Tongue (tissue), 2 donors: ENCODE results near the gene IRF2. TPM values are rescaled to one million over a fixed set of nuclear protein-coding genes. Genes with fewer than 3 reads are reported as not detected.

Source experiments
- DNase-seq: peaks from one replicate; pipeline ENCODE4 v3.0.0-alpha.2; 2015
- total RNA-seq: library from RNA; depleted of rRNA; stranded (reverse); fragments of >200 nt; gene quantifications from one replicate; pipeline ENCODE4 v1.2.3, GENCODE V29; 2014

Gene IRF2
- total RNA-seq, 1 donor from 2014 or later = 26.5 TPM

GRCh38 chr4:184432127-184432922 lies 42.0 kb downstream of the IRF2 start:
- no peak for DNase-seq

GRCh38 chr4:184430163-184430562 lies 44.2 kb downstream of the IRF2 start:
- no peak for DNase-seq

GRCh38 chr4:184428787-184429186 lies 45.6 kb downstream of the IRF2 start:
- DNase-seq = no peak

GRCh38 chr4:184427687-184428086 lies 46.7 kb downstream of the IRF2 start:
- DNase-seq = no peak

- DNase-seq = no peak
These were observed 47.3 kb downstream of the IRF2 start for GRCh38 chr4:184427093-184427492.

GRCh38 chr4:184424993-184425758 lies 49.2 kb downstream of the IRF2 start:
- DNase-seq = no peak

GRCh38 chr4:184424279-184424678 lies 50.1 kb downstream of the IRF2 start:
- DNase-seq = no peak

GRCh38 chr4:184423003-184423686 lies 51.2 kb downstream of the IRF2 start:
- no peak for DNase-seq

DNA sequence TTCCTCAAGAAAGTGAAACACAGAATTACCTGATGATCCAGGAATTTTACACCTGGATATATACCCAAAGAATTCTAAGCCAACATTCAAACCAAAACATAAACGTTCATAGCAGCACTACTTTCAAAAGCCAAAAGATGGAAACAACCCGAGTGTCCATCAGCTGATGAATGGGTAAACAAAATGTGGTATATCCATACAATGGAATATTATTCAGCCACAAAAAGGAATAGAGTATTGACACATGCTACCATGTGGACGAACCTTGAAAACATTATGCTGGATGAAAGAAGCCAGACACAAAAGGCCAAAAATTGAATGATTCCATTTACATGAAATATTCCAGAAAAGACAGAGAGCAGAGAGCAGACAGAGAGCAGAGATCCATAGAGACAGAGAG lies 52.0 kb downstream of the IRF2 start:
- no peak for DNase-seq

- no peak for DNase-seq
These were observed 52.7 kb downstream of the IRF2 start for GRCh38 chr4:184421533-184422155.

GRCh38 chr4:184420881-184421416 lies 53.4 kb downstream of the IRF2 start:
- no peak for DNase-seq

GRCh38 chr4:184420402-184420801 lies 53.9 kb downstream of the IRF2 start:
- DNase-seq = no peak

DNA sequence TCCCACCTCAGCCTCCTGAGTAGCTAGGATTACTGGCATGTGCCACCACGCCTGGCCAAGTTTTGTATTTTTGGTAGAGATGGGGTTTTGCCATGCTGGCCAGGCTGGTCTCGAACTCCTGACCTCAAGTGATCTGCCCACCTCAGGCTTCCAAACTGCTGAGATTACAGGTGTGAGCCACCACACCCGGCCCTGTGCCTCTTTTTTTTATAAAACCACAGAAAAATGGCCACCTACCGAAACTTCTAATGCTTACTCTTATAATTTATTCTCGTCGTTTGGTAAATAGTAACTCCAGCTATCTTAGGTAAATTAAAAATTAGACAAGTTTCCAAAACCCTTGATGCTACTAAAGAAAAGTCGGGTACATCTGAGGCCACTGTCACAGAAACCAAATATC lies 54.4 kb downstream of the IRF2 start:
- no peak for DNase-seq

DNA sequence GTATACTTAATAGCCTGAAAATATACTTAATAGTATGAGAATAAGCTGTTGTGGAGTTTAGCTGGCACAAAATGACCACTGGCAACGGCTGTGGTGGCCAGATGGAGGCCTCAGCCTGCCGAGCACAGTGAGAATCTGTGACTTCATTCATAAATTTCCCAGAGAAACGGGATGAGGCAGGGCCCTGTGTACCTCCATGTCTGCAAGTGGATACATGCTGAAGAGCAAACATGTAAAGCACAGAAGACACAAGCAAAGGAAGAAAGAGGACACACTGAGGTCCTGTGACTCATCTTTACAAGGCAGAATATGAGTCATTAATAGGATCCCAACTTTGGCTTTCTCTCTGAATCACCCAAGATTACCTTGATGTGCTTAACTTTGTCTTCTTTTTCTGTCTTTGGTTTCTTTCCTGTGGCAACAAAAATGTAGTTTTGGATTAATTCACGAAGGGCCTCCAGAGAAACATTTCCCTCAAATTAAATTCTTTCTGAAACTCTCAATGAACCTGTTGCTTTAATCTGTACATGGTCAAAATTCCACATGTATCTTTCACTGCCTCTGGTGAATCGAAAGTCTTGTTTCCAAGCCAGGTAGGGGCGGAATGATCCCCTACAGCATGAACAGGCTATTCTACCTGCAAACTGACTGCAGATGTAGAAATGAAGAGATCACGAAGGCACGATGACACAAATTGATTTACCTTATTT lies 56.4 kb downstream of the IRF2 start:
- peak; percentile 38 for DNase-seq

DNA sequence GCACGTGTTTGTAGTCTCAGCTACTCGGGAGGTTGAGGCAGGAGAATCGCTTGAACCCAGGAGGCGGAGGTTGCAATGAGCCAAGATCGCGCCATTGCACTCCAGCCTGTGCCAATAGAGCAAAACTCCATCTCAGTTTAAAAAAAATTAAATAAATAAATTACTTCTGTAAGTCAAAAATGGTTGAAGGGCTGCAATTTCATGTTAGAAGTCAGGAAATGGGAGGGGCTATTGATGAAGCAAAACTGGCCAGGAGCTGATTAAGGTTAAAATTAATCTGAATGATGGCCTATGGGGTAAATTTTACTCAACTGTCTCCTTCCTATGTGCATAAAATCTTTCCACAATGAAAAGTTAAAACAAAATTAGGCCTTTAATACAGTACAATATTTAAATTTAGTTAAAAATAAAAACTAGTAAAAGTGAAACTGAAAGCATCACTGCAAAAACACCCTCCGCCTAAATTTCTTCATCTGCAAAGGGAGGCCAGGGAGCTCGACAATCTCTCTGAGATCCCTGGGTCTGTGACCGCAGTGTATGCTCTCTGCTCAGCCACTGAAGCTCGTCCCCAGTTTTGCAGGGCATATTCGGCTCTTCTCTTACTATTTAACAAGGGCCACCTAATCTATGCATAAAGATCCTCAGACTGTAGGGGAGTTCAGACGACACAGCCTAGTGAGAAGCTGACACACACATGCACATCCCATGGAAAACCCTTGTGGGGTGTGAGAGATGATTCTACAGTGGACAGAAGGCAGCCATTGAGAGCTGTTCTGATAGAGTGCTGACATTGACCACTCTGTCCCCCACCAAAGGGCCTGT lies 57.2 kb downstream of the IRF2 start:
- DNase-seq = no peak

- no peak for DNase-seq
These were observed 59.3 kb downstream of the IRF2 start for GRCh38 chr4:184415071-184415470.

DNA sequence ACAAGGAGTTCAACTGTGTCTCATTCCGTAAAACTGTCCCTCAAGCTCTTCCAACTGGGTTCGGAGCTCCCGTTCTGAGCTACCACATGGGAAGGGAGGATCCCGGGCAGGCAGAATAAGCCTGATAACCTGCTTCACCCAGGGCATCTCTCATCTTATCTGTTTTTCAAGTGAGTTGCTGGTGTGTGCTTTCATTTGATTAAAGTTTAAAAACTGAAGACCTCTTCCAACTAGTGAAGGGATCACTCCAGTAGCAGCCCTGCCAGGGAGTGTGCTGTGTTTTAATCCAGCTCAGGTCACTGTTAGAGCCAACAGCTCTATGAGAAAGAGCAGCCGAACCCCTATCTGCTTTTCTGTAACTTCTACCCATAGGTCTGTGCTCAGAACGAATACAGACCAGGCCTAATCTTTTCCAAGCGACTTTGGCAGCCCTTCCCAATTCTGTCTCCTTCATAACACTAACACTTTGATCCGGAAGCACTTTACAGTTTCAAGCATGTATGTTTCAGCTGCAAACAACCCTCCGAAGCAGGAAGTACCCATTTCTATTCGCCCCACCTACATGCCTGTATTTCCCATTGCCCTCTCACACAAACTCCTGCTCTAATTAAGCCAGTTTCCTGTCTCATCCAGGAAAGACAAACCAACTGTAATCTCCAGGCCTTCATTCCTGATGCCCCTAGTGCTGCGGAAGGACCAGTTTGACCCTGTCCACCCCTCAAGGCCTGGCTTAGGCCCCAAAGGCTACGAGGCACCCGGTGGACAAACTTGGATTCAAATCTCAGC lies 60.9 kb downstream of the IRF2 start:
- no peak for DNase-seq

GRCh38 chr4:184410748-184411147 lies 63.6 kb downstream of the IRF2 start:
- no peak for DNase-seq

- DNase-seq = no peak
These were observed 64.2 kb downstream of the IRF2 start for GRCh38 chr4:184409911-184410692.
